HepG2 (cell line): ENCODE measurements around the gene COL4A2. TPM values are rescaled to one million over a fixed set of nuclear protein-coding genes. Genes with fewer than 3 reads are reported as not detected.

Experiments
- ATAC-seq: fragments of 200-7000 bp; cut with Tn5 transposase; 3 replicates; pipeline ENCODE4 v1.9.1; 2020; ENCODE audit warnings: mild to moderate bottlenecking, moderate library complexity
- BruUV-seq: library from RNA; stranded (reverse); fragments of 400-500 nt; replicated peaks from 2 replicates; lab custom pipeline; 2021; lab: Mats Ljungman, UMichigan
- CTCF ChIA-PET: fragments of 300-600 bp; formaldehyde crosslinking; extraction: SDS; loops from one replicate; lab custom pipeline; 2021; ENCODE audit warnings: low total read pairs, inconsistent platforms, low intra/inter-chr PET ratio; lab: Yijun Ruan, JAX
- POLR2A ChIA-PET: fragments of 350-600 bp; sonication (Branson Sonifier 250); formaldehyde crosslinking; loops from one replicate; lab custom pipeline; 2020; ENCODE audit warnings: antibody characterized with exemption, inconsistent platforms; lab: Yijun Ruan, JAX
- DNase-seq: peaks from one replicate; pipeline ENCODE4 v3.0.0-alpha.2; 2015; ENCODE audit warnings: low spot score
- FAIRE-seq: peaks from 3 replicates; lab custom pipeline; 2011; peaks lifted over from hg19 to GRCh38; lab: Jason Lieb, UNC
- H2AFZ ChIP-seq: one replicate; pipeline ENCODE4 v1.6.1; 2011; ENCODE audit warnings: low read length, inconsistent platforms
- H3K27ac ChIP-seq: fragments of 300-600 bp; 3 replicates; pipeline ENCODE4 v1.8.0; 2011; ENCODE audit warnings: mixed run types, mild to moderate bottlenecking, mixed read lengths, low read length, inconsistent platforms; ENCODE audit not compliant: insufficient read depth; ENCODE audit errors: extremely low read length
- H3K27me3 ChIP-seq, 2 experiments: fragments of 200-600 bp in 1 of 2; 2 replicates in 1 of 2; 3 replicates in 1 of 2; pipeline versions ENCODE4 v1.6.0 to v1.8.0; 2011; ENCODE audit warnings: low read length in 2 of 2, mild to moderate bottlenecking in 2 of 2, moderate library complexity in 2 of 2, inconsistent platforms in 1 of 2; ENCODE audit not compliant: insufficient read depth in 2 of 2, control insufficient read depth in 1 of 2
- H3K36me3 ChIP-seq, 2 experiments: fragments of 200-600 bp in 1 of 2; replicated peaks in 1 of 2; 2 replicates in 1 of 2; 3 replicates in 1 of 2; pipeline versions ENCODE4 v1.5.1 to v1.8.0; 2011; ENCODE audit warnings: low read length in 2 of 2, inconsistent platforms in 1 of 2; ENCODE audit not compliant: insufficient read depth in 2 of 2, control insufficient read depth in 1 of 2
- H3K4me1 ChIP-seq: 2 replicates; pipeline ENCODE4 v1.5.1; 2012; ENCODE audit warnings: low read length, inconsistent platforms; ENCODE audit not compliant: insufficient read depth
- H3K4me2 ChIP-seq: 2 replicates; pipeline ENCODE4 v1.6.0; 2011; ENCODE audit warnings: low read depth, low read length, inconsistent platforms
- H3K4me3 ChIP-seq, 3 experiments: fragments of 200-600 bp in 1 of 3; sonication (generic), shearing (Covaris generic) in 1 of 3; replicated peaks in 1 of 3; 2 replicates each; pipeline ENCODE4 v1.5.1; 2011 to 2016; ENCODE audit warnings: low read length in 3 of 3, inconsistent platforms in 2 of 3, low read depth in 2 of 3, mild to moderate bottlenecking in 2 of 3, control low read depth in 1 of 3, mixed read lengths in 1 of 3; ENCODE audit not compliant: insufficient read depth in 1 of 3
- H3K79me2 ChIP-seq: one replicate; pipeline ENCODE4 v1.6.1; 2011; ENCODE audit warnings: low read length, inconsistent platforms; ENCODE audit not compliant: insufficient read depth
- H3K9ac ChIP-seq: 2 replicates; pipeline ENCODE4 v1.6.0; 2011; ENCODE audit warnings: mild to moderate bottlenecking, low read depth, low read length, inconsistent platforms; ENCODE audit not compliant: insufficient read depth
- H3K9me3 ChIP-seq: 2 replicates; pipeline ENCODE4 v1.5.1; 2012; ENCODE audit warnings: mild to moderate bottlenecking, low read length
- H4K20me1 ChIP-seq: 2 replicates; pipeline ENCODE4 v1.6.0; 2011; ENCODE audit warnings: inconsistent platforms, mild to moderate bottlenecking, low read length, moderate library complexity; ENCODE audit not compliant: insufficient read depth
- AHDC1 ChIP-seq: sonication (generic); formaldehyde crosslinking; IDR thresholded peaks from 2 replicates; pipeline ENCODE4 v1.5.1; 2020; ENCODE audit warnings: mild to moderate bottlenecking, missing genetic modification reagents, borderline replicate concordance
- ASH2L ChIP-seq: fragments of 300-600, 200-600 bp; sonication (generic); IDR thresholded peaks from 2 replicates; pipeline ENCODE4 v1.7.0; 2017; ENCODE audit warnings: low read depth, mild to moderate bottlenecking, moderate library complexity, mixed read lengths, low read length; ENCODE audit not compliant: insufficient read length
- CBX1 ChIP-seq: IDR thresholded peaks from one replicate; pipeline ENCODE4 v1.6.1; 2016; ENCODE audit warnings: antibody characterized with exemption, low read depth
- HCFC1 ChIP-seq: fragments of 150-350 bp; IDR thresholded peaks from 2 replicates; pipeline ENCODE4 v1.6.1; 2014; ENCODE audit warnings: low read depth, low read length
- SNAI1 ChIP-seq: sonication (generic); formaldehyde crosslinking; IDR thresholded peaks from 2 replicates; pipeline ENCODE4 v1.5.0; 2020; ENCODE audit warnings: mild to moderate bottlenecking, missing genetic modification reagents, borderline replicate concordance
- SOX5 ChIP-seq: IDR thresholded peaks from 2 replicates; pipeline ENCODE4 v1.6.1; 2016; ENCODE audit warnings: borderline replicate concordance
- SRF ChIP-seq: IDR thresholded peaks from 2 replicates; pipeline ENCODE4 v1.6.1; 2011; ENCODE audit warnings: mild to moderate bottlenecking, low read depth, low read length, moderate library complexity
- TBX2 ChIP-seq: sonication (generic); formaldehyde crosslinking; IDR thresholded peaks from 2 replicates; pipeline ENCODE4 v1.5.0; 2020; ENCODE audit warnings: missing genetic modification reagents, mild to moderate bottlenecking, borderline replicate concordance
- THAP11 ChIP-seq: IDR thresholded peaks from 2 replicates; pipeline ENCODE4 v1.6.1; 2016; ENCODE audit warnings: missing biosample characterization, missing genetic modification reagents
- ZEB1 ChIP-seq: IDR thresholded peaks from 2 replicates; pipeline ENCODE4 v1.6.1; 2012; ENCODE audit warnings: mild to moderate bottlenecking, low read depth, inconsistent platforms; ENCODE audit not compliant: insufficient replicate concordance
- ZNF230 ChIP-seq: sonication (generic); formaldehyde crosslinking; IDR thresholded peaks from 2 replicates; pipeline ENCODE4 v1.4.0; 2020; ENCODE audit warnings: mild to moderate bottlenecking, missing genetic modification reagents
- ZNF280B ChIP-seq: sonication (generic); formaldehyde crosslinking; IDR thresholded peaks from 2 replicates; pipeline ENCODE4 v1.5.0; 2020; ENCODE audit warnings: missing genetic modification reagents, mild to moderate bottlenecking, borderline replicate concordance
- ZNF543 ChIP-seq: sonication (generic); formaldehyde crosslinking; IDR thresholded peaks from 2 replicates; pipeline ENCODE4 v1.4.0; 2020; ENCODE audit warnings: mild to moderate bottlenecking, missing genetic modification reagents
- WGBS: methylation state at CpG from one replicate; pipeline ENCODE4 v1.1.6; 2017; ENCODE audit warnings: low lambda C conversion rate; 5-methylcytosine and 5-hydroxymethylcytosine counted together
- in situ Hi-C: cut with HindIII; loops from 2 replicates; pipeline ENCODE4 v1.10.0; 2017; ENCODE audit warnings: low pct_unique_long_range_greater_than_20kb; ENCODE audit not compliant: extremely low pct_ligation_motif_present
- intact Hi-C: fragments of 100-400 bp; cut with micrococcal nuclease; formaldehyde crosslinking; loops from one replicate; pipeline ENCODE4 v1.10.0; 2022; ENCODE audit not compliant: unreplicated experiment
- polyA plus RNA-seq, 8 experiments: library from polyadenylated mRNA; depleted of rRNA in 3 of 8; stranded (reverse) in 7 of 8; unstranded in 1 of 8; fragments of >200 nt; fragmentation: Illumina TruSeq in 4 of 8; extraction: Trizol in 4 of 8; gene quantifications; 2 replicates each; pipeline versions ENCODE4 v1.2.1 to v1.2.3, GENCODE V29; 2011 to 2016; ENCODE audit warnings: low read depth in 4 of 8, missing spikeins in 1 of 8, mixed read lengths in 1 of 8; ENCODE audit not compliant: insufficient read depth in 1 of 8
- total RNA-seq, 5 experiments: library from RNA; depleted of rRNA; stranded (reverse); fragments of >200 nt; fragmentation: Illumina TruSeq; extraction: Trizol; gene quantifications; 2 replicates each; pipeline ENCODE4 v1.2.3, GENCODE V29; 2016; ENCODE audit warnings: low read depth in 1 of 5

Gene COL4A2
- total and polyA plus RNA-seq, 2 of the 13 experiments (the other 11 are each of a cell fraction or from before 2014, with no cell fraction given) = 0.22 to 1.9 TPM

- ATAC-seq (no peak), FAIRE-seq (no peak), DNase-seq (no peak)
- intact Hi-C loops = no loop called here
- no peaks in the 10 kb centered on the region for H4K20me1 ChIP-seq
- no peak overlapping the region for H2AFZ ChIP-seq
- peaks cover 12% of the 10 kb centered on the region for H3K4me1 ChIP-seq
- no peak overlapping the region for H3K4me2 ChIP-seq
- no peaks in the 10 kb centered on the region for H3K9me3 ChIP-seq
- H3K27me3 ChIP-seq = peaks cover 5 to 52% of the 10 kb centered on the region in 2 experiments; a peak in 4 of 5 replicates
- no peak overlapping the region for H3K9ac ChIP-seq
- H3K4me3 ChIP-seq = no peak overlapping the region
- WGBS = 34% methylated on average over 10 of the region's 10 CpGs
- H3K36me3 ChIP-seq = no peaks in the 10 kb centered on the region
- TF ChIP-seq ZNF230 (CRISPR knock-in tag) (no peak), SRF (no peak), ZEB1 (no peak), AHDC1 (CRISPR knock-in tag) (no peak), ASH2L (no peak), THAP11 (no peak), SNAI1 (CRISPR knock-in tag) (no peak), ZNF543 (CRISPR knock-in tag) (no peak), CBX1 (no peak), TBX2 (CRISPR knock-in tag) (no peak), ZNF280B (CRISPR knock-in tag) (no peak), HCFC1 (no peak), SOX5 (CRISPR knock-in tag) (no peak)
- no TSS peak for BruUV-seq
- no peaks in the 10 kb centered on the region for H3K79me2 ChIP-seq
- CTCF ChIA-PET = no interaction called here
- POLR2A ChIA-PET = no interaction called here
- H3K27ac ChIP-seq = no peak overlapping the region
- in situ Hi-C loops = no loop called here
Measured at GRCh38 chr13:110442930-110443621, 136.0 kb downstream of the COL4A2 start.
